GDM1 (cell line): ENCODE data around the gene LRRC51.

Experiments
- DNase-seq: peaks from one replicate; lab custom pipeline; 2025; lab: John Stamatoyannopoulos, UW

Gene LRRC51, protein sequence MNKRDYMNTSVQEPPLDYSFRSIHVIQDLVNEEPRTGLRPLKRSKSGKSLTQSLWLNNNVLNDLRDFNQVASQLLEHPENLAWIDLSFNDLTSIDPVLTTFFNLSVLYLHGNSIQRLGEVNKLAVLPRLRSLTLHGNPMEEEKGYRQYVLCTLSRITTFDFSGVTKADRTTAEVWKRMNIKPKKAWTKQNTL

GRCh38 chr11:72080326-72081183 lies at the start of gene LRRC51, which contains the start of gene NUMA1:
Gene LRRC51, plus strand, starts transcription at chr11:72080850. Its CDS starts 8,234 bp downstream, at chr11:72089084.
Gene NUMA1, minus strand, starts transcription at chr11:72080542. Its CDS starts 44,599 bp downstream, at chr11:72035943.
- DNase-seq = peak; percentile 100

DNA sequence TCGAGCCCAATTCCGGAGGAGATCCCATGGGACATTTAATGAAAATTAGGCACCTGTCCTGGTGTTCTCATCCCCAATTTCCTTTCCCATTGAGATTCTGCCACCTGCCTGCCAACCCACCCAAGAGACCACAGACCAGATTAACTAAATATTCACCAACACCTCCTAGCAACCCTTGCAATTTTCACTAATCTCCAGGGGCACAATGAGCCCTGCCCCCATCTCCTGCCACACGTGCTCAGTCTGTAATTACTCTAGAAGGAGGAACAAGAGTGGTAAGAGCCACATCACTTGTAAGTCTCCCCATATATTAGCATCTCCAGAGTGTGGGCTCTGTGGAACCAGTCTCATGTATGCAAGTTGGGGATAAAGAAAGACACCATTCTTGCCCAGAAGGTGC lies 44.0 kb upstream of the LRRC51 start:
- no peak for DNase-seq

GRCh38 chr11:72037554-72038311 lies 42.9 kb upstream of the LRRC51 start:
- DNase-seq = no peak

DNA sequence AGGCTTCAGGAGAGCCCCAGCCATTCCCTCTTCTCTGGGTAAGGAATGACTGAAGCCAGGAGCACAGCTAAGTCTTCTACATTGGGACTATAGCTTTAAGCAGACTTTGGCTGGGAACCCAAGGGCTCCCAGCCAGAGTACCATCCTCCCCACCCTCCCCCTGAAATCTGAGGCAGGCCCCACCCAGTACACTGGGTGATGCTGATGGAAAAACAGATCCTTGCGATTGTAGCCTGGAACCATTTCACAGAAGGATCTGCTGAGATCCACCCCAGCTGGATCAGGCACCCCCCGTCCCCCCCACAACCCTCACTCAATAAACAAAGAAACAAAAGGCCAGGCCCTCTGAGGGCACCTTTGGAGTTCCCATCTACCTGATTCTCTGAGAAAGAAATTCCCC lies 42.2 kb upstream of the LRRC51 start:
- DNase-seq = no peak

GRCh38 chr11:72039031-72039855 lies 41.4 kb upstream of the LRRC51 start:
- no peak for DNase-seq

DNA sequence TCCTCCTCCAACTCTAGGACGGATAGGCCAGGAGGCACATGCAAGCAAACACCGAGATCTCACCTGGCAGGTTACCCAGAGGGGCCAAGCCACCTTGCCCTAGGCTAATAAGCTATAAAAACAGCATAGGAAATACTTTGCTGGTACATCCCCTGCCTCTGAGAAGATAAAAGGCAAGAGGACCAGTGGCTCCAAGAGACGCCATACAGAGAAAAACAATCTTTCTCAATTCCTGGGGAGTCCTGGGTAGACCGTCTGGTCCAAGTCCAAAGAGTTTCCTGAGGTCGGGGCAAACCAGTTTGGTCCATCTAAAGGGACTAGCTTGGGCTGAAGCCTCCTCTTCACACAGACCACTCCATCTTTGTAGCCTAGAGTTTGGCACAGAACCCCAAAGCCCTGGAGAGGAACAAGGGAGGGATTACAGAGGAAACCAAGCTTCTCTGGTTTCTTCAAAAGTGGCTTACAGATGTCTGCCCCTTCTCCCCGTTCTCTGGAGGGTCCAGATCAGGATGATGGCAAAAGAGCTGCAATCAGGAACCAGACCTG lies 40.7 kb upstream of the LRRC51 start:
- DNase-seq = no peak

DNA sequence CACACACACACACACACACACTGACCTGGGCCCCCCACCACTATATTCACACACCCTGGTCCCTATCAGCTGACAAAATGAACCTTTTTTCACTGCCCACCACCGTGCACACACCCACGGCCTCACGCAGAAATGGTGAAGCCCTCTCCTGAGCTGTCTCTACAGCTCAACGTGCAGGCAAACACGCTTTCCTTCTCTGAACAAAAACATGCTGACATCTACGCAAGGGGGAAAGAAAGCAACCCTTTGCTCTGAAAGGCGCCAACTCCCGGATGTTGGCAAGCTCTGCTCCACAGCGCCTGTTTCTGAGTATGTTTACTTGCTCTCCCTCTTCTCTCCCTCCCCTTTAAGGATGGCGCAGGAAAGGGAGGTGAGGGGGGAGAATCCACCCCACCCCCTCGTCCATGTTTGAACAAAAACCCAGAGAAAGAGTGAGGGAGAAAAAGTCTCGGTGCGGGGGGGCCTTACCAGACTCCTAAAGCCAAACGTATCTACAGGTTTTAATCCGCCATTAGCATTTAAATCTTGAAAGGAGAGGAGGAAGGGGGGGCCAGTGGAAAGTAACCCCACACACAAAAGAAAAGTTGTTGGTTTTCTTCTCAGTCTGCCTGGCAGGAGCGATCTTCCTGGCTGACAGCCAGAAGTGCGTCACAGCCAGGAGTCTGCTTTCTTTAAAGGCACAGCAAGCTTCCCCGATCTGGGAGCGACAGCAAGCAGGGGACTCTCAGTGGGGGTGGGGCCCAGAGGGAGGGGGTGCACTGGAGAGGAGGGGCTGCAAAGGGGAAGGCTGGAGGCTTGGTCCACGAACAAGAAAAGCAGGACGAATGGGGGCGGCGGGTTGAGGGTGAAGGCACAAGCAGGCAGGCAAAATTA lies 39.9 kb upstream of the LRRC51 start:
- peak; percentile 64 for DNase-seq

GRCh38 chr11:72041364-72042063 lies 39.1 kb upstream of the LRRC51 start:
- DNase-seq = peak; percentile 36

GRCh38 chr11:72042064-72042745 lies 38.4 kb upstream of the LRRC51 start:
- DNase-seq = no peak

GRCh38 chr11:72045849-72046248 lies 34.8 kb upstream of the LRRC51 start:
- no peak for DNase-seq

GRCh38 chr11:72048766-72049460 lies 31.7 kb upstream of the LRRC51 start:
- DNase-seq = no peak

- DNase-seq = no peak
These were observed 22.1 kb upstream of the LRRC51 start for GRCh38 chr11:72058416-72059034.

DNA sequence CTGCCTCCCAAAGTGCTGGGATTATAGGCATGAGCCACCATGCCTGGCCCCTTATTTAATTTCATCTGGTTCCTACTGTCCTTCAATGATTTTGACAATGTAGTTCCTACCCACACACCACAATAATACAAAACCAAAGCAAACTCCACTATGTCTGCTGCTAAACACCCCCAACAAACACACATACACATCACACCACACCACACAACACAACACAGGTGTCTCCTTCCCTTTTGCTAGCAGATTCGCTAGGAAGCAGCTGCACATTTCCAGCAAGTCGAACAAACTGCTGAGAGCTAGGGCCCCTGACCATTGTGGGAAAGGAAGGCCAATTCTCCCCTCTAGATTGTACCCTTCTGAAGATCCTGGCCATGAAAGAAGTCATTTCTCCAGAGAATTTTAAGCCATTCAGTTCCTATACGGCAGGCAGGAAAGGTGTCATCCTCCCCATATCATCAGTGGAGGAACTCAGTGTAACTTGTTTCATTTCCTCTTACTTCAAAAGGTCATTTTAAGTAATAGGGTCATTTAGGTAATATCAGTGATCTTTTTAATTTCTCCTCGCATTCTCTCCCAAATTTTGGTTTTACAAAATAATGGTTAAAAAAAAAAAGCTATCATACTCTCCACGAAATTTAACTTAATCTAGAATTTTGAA lies 18.8 kb upstream of the LRRC51 start:
- no peak for DNase-seq

DNA sequence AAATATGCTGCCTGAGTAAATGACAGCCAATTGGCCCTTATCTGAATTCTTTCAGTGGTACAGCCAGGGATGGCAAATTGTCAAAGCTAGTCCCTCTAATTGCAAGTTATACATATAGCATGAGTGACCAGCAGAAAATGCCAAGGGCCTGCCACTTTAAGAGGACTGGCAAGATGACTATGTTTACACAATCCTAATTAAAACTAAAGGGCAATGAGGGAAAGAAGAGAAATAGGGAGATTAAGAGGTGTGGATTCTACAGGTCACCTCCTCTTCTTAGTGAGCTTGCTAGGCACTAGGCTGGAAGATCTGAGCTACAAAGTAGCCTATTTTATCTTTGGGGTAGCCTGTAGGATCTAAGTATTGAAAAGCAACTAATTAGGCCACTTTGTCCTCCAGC lies 13.8 kb upstream of the LRRC51 start:
- DNase-seq = no peak

DNA sequence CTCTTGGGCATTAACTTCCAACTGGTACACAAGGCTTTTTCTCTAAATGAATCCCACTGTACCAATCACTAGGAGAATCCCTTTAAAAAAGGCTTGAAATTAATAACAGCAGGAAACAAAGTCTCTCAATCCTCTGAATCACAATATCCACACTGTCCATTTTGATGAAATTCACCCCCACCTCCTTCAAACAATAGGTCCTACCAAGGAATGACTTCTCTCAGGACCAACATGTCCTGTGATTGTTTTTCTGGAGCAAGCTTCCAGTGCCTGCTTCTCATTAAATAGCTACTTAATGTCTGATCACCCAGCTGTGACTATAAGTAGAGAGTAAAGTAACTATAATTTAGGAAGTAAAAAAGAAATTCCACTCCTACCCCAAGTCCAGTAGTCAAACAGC lies 13.4 kb upstream of the LRRC51 start:
- DNase-seq = no peak

DNA sequence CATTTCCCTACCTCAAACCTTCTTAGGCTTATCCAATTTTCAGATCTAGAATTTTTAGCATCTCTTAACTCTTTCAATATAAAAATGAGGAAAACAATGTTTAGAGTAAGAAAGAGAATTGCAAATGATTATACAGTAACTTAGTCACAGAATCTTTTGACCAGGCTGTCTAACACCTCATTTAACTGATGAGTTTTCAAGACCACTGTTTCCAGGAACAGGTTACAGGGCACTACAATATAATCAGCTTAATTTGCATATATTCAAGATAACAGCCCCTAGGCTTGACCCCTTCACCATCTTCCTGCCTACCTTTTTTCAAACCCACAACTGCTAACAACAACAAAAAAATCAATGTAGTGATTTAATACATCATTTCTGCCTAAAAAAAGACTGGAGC lies 13.0 kb upstream of the LRRC51 start:
- no peak for DNase-seq

DNA sequence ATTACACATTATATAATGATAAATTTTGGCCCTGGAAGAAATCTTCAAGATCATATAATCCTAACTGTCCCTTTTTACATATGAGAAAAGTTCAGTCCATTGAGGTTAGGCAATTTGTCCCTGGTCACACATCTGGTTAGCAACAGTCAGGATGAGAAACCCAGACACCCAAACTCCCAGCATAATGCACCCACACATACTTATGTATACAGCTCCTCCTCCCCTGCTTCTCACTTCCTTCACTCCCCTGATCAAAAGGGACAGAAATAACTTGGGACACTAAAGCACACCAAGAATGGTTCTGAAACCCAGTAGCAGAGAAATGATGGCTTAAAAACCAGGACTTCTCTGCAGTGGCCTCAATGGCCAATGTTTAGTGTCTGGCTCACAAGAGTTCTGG lies 11.4 kb upstream of the LRRC51 start:
- DNase-seq = no peak

- peak; percentile 26 for DNase-seq
These were observed 10.8 kb upstream of the LRRC51 start for GRCh38 chr11:72069787-72070251.
